Amniotic epithelial cell (primary cell): ENCODE measurements around the gene TMEM219.

Source experiments
- DNase-seq: peaks from one replicate; pipeline ENCODE4 v3.0.0-alpha.2; 2010; ENCODE audit warnings: low read depth

Gene TMEM219

GRCh38 chr16:29995324-29995910 is 33.5 kb downstream of the TMEM219 start, which contains the start of gene HIRIP3:
HIRIP3 (minus strand) TSS chr16:29995617; CDS start chr16:29995605, 12 bp downstream.
- peak; percentile 68 for DNase-seq

GRCh38 chr16:29995911-29996765 is 34.3 kb downstream of the TMEM219 start, which contains the start of gene INO80E:
INO80E (plus strand) TSS chr16:29996241; CDS start chr16:29996311, 70 bp downstream.
- DNase-seq: peak; percentile 90

DNA sequence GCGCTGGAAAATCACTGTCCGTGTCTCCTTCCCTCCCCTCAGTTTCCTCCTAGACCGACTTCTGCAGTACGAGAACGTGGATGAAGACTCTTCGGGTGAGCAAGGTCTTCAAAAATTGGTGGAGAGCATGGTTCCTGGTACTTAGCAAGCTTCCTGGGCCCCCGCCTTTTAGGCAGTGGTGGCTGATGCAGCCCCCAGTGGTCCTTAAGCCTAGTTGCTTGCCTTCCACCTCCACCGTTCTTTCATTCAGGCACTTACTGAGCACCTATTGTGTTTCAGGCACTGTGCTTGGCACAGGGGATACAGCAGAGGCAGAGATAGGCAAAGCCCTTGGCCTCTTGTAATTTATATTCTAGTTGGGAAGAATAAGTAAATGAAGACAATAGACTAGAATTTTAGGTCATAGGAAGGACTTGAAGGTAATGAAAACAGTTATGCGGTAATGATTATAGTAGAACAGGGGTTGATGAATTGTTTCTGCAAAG is 34.9 kb downstream of the TMEM219 start:
- DNase-seq: no peak

- no peak for DNase-seq
These were observed 37.7 kb downstream of the TMEM219 start for GRCh38 chr16:29999605-30000004.

DNA sequence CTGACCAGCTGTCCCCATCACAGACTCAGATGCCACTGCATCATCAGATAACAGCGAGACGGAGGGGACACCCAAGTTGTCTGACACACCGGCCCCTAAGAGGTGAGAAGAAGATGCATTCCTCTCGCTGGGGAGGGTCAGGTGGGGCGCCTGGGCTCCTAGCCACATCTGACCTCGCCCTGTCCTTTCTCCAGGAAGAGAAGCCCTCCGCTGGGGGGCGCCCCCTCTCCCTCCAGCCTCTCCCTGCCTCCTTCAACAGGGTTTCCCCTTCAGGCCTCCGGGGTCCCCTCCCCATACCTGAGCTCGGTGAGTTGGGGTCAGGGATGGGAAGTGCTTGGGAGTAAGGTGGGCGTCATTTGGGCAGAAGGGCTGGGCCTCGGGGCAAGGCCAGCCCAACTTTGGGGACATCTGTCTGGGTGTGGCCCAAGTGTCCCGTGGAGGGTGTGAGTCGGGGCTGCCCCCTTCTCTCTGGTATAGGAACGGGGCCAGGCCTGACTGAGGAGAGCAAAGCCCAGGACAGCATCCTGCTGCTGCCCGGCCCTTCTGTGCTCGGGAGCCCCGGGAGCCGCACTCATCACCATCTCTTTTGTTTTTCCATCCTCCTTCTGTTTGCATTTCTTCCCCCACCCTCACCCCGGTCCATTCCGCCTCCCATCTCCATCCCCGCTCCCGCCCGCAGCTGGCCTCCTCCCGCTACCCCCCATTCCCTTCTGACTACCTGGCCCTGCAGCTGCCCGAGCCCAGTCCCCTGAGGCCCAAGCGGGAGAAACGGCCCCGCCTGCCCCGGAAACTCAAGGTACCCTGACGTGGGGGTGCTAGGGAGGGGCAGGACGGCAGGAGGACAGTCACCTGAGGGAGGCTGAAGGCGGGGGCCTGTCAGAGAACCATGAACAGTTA is 39.1 kb downstream of the TMEM219 start:
- DNase-seq: no peak

DNA sequence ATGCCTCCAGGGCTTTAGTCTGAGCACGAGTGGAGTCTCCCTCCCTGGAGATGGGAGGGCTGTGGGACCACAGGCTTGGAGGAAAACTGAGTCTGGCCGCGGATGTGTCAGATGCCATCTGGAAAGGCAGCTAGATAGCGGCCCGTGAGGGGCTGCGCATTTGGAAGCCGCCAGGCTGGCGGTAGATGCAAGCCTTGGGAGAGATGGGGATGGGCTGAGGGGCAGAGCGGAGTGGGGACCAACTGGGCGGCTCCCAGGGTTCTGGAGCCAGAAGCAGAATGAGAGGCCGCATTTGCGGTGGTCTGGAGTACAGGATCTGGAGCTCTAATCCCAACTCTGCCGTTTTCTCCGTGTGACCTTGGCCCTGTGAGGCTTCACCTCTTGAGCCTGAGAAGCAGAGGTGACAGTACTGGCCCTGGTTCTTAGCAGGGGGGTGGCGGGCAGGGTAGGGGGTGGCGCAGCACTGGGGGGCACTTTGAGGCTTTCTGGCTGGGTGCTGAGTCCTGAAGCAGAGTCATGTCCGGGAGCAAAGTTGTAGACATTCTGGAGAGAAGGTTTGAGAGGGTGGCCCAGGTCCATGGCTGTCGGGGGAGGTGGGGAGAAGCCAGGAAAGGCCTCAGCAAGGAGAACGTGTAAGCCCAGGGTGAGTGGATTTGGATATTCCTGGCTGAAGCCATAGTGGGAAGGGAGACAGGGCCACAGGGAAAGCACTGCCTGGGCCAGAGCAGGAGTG is 40.9 kb downstream of the TMEM219 start:
- no peak for DNase-seq

DNA sequence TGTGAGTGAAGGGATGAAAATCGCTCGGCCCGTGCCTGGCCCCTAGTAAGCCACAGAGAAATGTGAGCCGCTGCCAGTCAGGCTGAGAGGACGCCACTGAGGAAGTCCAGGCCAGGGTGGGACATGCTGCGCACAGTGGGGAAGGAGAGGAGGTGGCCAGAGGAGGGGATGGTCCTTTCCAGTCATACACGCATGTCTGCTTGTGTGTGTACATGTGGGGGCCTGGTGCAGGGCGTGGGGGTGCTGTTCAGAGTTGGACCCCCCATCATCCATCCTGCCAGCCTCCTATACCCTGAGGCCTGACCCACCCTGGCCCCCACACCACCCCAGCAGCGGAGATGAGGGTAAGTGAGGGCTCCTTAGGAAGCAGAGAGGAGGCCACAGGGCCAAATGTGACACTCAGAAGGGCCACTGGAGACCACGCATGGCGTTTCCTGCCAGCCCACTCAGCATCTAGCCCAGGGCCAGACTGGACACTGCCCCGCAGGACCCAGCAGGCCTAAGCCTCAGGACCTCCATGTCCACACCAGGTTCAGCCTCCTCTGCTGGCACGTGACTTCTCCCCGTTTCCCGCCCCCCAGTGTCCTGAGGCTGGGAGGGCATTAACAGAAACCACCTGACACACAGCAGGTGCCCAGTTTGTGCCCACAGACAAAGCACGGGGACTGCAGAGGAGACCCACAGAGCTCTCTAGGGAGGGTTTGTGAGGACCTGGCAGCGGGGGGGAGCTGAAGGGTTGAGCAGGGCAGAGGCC is 42.0 kb downstream of the TMEM219 start:
- DNase-seq: no peak

GRCh38 chr16:30004424-30004776 is 42.5 kb downstream of the TMEM219 start:
- DNase-seq: no peak

DNA sequence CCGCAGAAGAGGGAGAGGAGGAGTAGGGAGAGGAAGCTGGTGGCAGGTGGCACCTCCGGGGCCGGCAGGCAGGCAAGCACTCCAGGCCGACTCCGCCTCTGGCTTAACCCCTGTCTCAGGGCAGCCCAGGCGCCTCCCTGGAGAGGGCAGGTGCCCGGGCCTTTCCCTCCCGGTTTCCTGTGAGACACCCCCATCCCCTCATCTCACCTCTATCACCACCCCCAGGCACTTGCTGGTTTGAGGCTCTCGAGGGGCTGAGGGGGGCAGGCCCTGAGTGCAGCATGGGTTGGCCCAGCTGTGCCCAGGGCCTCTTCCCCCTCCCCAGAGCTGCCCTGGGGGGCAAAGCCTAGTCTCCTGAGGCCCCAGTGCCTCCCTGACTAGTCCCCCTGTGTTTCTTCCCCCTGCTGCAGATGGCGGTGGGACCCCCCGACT is 42.9 kb downstream of the TMEM219 start:
- DNase-seq: no peak

DNA sequence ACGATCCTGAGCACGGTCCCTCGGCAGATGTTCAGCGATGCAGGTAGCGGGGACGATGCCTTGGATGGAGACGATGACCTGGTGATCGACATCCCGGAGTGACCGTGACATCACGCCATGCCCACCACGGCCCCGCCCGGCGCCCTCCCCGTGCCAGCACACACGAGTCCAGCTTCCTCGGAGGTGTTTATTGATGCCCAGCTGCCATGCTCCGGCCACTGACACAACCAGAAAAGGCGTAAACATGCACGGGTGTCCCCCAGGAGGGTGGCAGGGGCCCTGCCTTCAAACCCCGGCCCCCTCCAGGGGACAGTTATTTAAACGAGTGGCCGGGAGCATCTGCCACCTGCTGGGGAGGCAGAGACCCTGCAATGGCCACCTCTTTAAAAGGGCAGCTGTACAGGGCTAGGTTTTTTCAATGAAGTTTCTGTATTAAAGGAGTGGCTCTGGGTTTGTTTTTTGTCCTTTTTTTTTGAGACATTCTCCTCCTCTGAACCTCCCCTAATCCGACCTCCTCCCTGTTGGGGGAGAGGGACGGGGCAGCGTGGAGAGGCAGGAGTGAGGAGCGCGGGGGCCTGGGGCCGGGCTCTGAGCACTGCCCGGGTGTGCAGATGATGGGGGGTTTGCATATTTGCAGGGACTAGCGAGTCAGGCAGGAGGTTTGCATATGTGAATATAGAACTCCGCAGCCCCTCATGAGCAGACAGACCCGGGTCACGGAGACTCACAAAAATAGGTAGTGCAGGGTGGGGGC is 43.6 kb downstream of the TMEM219 start:
- peak; percentile 25 for DNase-seq

DNA sequence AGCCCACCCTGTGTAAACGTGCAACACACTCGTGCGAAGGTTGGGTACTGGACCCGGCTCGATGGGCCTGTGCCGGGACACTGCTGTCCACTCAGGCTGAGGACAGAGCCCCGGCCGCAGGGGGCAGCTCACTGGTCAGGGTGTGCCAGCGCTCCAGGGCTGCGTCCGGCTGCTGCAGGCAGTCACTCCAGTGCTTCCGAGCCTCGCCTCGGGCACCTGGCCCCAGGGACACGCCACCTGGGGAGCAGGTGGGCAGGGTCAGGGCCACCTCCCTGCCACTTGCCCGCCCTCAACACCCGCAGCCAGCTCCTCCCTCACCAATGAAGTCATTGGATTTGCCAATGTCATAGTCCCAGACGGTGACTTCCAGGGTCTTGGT is 44.2 kb downstream of the TMEM219 start:
- DNase-seq: no peak

DNA sequence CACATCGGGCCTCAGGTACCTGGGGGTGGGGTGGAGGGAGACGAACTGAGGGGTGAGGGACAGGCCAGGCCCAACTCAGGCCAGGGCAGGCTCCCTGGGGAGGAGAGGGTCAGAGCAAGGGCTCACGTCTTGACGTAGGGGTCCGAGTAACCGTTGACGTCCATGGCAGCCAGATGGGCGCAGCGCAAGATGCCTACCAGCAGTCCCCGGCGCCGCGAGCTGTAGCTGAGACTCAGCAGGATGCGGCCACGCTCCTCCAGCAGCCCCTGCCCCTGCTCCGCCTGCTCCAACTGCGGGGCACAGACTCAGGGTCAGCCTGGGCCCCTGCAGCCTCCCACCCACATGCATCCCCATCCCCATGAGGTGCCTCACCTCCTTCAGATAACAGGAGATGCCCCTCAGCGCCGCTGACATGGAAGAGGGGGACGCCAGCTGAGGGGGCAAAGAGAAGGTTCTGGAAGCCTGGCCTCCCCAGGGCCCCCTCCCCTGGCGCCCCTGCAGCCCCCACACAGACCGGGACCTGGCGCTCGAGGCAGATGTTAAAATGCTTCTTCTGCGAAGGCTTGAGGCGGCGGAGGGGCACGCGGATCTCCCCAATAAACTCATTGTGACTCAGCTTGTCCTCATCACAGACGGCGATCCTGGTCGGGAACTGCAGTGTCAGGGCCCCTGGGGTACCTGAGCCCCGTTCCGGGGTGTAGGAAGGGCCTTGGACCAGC is 44.9 kb downstream of the TMEM219 start:
- no peak for DNase-seq

- no peak for DNase-seq
These were observed 45.6 kb downstream of the TMEM219 start for GRCh38 chr16:30007378-30007895.

DNA sequence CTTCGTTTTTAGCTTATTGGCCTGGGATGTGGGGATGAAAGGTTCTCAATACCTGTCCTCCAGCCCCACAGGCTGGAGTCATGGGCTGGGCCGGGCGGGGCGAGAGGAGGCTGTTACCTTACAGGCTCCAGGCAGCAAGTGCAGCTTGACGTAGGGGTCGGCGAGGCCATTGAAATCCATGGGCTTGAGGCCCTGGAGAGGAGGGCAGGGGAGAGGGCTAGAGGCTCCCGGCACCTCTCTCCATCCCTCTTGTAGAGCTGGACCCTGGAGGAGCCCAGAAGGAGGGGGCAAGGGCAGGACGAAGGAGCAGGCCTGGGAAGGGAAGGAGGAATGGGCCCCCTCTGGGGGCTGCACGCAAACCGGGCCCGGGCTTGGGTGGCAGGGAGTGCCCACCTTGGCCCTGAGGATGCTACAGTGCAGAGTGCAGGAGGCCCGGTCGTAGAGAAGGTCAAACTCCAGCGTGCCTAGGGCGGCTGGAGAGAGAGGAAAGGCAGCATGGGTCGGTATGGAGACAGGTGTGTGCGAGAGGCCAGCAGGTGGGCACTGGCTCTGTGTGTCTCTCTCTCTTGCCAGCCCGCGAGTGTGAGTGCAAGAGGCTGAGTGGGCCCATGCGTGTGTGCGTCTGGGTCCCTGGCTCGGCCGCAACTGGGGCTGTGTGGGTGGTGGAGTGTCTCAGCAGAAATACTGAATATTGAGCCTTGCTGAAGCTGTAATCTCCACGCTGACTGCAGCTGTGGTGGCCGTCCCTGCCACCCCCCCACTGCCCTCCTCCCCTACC is 47.4 kb downstream of the TMEM219 start:
- no peak for DNase-seq

DNA sequence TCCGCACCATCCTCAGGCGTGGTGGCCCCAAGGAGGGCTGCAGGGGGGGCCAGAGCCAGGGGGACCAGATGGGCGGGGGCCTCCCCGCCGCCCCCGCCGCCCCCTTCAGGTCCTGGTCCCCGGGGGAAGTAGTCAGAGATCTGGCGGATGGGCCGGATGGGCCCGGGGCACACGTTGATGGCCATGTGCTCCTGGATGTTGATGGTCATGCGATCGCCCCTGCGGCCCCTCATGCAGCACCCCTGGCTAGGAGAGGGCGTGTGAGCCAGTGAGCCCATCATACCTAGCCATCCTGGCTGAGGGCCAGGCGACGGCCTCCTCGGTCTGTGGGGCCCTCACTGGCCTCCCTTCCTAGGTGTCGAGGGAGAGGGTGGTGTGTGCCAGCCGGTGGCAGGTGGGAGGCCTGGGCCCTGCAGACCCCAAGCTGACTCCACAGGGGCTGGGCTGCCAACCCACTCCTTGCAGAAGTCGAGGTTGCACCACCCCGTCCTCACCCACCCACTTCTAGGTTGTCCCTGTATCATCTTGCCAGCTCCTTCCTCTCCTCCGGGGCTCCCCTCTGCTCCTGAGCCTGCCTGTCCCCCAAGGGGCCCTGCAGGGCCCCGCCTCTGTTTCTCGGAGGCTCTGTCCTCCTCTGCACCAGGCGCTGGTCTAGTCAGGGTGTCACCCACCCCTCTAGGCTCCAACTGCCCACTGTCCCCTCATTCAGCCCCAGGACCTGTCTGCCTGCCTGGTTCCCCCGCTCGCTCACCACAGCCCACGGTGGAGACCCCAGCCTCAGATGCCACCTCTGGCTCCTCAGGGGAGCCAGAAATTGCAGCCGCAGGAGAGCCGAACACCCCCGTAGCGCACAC is 48.3 kb downstream of the TMEM219 start:
- no peak for DNase-seq

DNA sequence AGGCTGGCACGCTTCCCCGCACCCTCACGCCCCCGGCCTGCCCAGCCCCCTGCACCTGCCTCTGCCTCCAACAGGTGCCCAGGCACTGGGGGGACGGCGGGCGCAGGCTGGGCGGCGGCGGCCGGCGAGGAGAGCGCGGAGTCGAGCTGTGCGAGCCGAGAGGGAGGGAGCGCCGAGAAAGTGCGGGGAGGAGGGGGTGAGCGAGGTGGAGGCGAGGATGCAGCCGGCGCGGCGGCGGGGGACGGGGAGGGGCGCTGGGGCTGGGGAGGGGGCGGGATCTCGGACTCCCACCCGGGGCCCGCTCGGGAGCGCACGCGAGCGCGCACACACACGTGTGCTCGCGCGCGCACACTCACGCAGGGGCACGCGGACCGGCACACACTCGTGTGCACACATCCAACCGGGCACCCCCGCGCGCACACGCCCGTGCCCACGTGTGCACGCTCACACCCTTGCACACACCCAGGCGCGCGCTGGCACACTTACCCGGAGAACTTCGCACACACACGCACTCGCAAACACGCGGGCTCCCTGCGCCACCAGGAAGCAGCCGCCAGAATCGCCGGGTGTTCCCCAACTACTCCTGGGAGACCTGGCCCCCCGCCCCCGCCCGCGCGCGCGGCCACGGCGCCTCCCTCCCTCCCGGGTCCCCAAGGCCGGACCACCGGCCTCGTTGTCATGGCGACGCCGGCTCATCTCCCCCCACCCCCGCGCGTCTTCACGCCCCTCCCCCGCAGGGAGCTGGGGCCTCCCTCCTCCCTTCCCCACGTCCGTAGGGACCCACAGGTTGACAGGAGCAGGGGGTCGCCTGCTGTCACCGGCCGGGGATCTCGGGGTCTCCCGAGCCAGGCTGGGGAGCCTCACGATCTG is 49.2 kb downstream of the TMEM219 start, which contains the start of gene DOC2A:
Gene DOC2A (minus strand): TSS at position 184 of the 870 bp plus-strand sequence. CDS start 805 bp downstream, outside the sequence.
- no peak for DNase-seq
